Trophoblast cell (in vitro differentiated cells and primary cell): ENCODE results near the gene APCDD1.

Source experiments
- DNase-seq, 2 donors: peaks; one replicate each; pipeline ENCODE4 v3.0.0-alpha.2; 2016
- H2AFZ ChIP-seq: 2 replicates; pipeline ENCODE4 v1.6.1; 2013; ENCODE audit warnings: low read length, moderate library complexity, mild to moderate bottlenecking; ENCODE audit not compliant: insufficient read depth, poor library complexity
- H2AK5ac ChIP-seq: 2 replicates; pipeline ENCODE4 v1.6.1; 2013; ENCODE audit warnings: mild to moderate bottlenecking, low read length
- H2BK120ac ChIP-seq: 2 replicates; pipeline ENCODE4 v1.6.1; 2013; ENCODE audit warnings: low read length, mild to moderate bottlenecking, moderate library complexity; ENCODE audit not compliant: insufficient read depth, poor library complexity
- H2BK12ac ChIP-seq: 2 replicates; pipeline ENCODE4 v1.6.1; 2013; ENCODE audit warnings: mild to moderate bottlenecking, low read length, moderate library complexity
- H2BK5ac ChIP-seq: 2 replicates; pipeline ENCODE4 v1.6.1; 2013; ENCODE audit warnings: low read length, low read depth, moderate library complexity, mild to moderate bottlenecking; ENCODE audit not compliant: poor library complexity
- H3K14ac ChIP-seq: 2 replicates; pipeline ENCODE4 v1.6.1; 2013; ENCODE audit warnings: mild to moderate bottlenecking, low read length
- H3K18ac ChIP-seq: 2 replicates; pipeline ENCODE4 v1.6.1; 2013; ENCODE audit warnings: mild to moderate bottlenecking, low read length
- H3K23ac ChIP-seq: 2 replicates; pipeline ENCODE4 v1.6.1; 2013; ENCODE audit warnings: low read length
- H3K27ac ChIP-seq: 2 replicates; pipeline ENCODE4 v1.5.1; 2013; ENCODE audit warnings: low read depth, mild to moderate bottlenecking, inconsistent platforms, low read length, moderate library complexity
- H3K27me3 ChIP-seq: 2 replicates; pipeline ENCODE4 v1.6.1; 2013; ENCODE audit warnings: inconsistent platforms, mild to moderate bottlenecking, low read length, moderate library complexity; ENCODE audit not compliant: insufficient read depth
- H3K36me3 ChIP-seq, 2 experiments: 1 replicate in 1 of 2; 2 replicates in 1 of 2; pipeline ENCODE4 v1.6.1; 2013; ENCODE audit warnings: low read length in 2 of 2, mild to moderate bottlenecking in 2 of 2, moderate library complexity in 1 of 2; ENCODE audit not compliant: insufficient read depth in 2 of 2, control insufficient read depth in 1 of 2
- H3K4ac ChIP-seq: 2 replicates; pipeline ENCODE4 v1.6.1; 2013; ENCODE audit warnings: low read depth, mild to moderate bottlenecking, low read length, moderate library complexity
- H3K4me1 ChIP-seq, 2 experiments: 1 replicate in 1 of 2; 2 replicates in 1 of 2; pipeline ENCODE4 v1.6.1; 2013; ENCODE audit warnings: low read length in 2 of 2, mild to moderate bottlenecking in 2 of 2, moderate library complexity in 1 of 2; ENCODE audit not compliant: insufficient read depth in 2 of 2, control insufficient read depth in 1 of 2
- H3K4me2 ChIP-seq: 2 replicates; pipeline ENCODE4 v1.6.1; 2013; ENCODE audit warnings: inconsistent platforms, mild to moderate bottlenecking, low read length, moderate library complexity
- H3K4me3 ChIP-seq: 2 replicates; pipeline ENCODE4 v1.5.1; 2013; ENCODE audit warnings: mild to moderate bottlenecking, low read depth, low read length, inconsistent platforms
- H3K79me1 ChIP-seq: one replicate; pipeline ENCODE4 v1.6.1; 2013; ENCODE audit warnings: low read length
- H3K79me2 ChIP-seq: 2 replicates; pipeline ENCODE4 v1.6.1; 2013; ENCODE audit warnings: low read length, mild to moderate bottlenecking; ENCODE audit not compliant: control insufficient read depth, insufficient read depth, poor library complexity
- H3K9ac ChIP-seq: 2 replicates; pipeline ENCODE4 v1.6.1; 2013; ENCODE audit warnings: mild to moderate bottlenecking, low read length
- H3K9me3 ChIP-seq: 2 replicates; pipeline ENCODE4 v1.6.1; 2013; ENCODE audit warnings: low read depth, mild to moderate bottlenecking, control low read depth, inconsistent platforms, low read length; ENCODE audit not compliant: insufficient read depth
- H4K12ac ChIP-seq: 2 replicates; pipeline ENCODE4 v1.6.1; 2013; ENCODE audit warnings: low read depth, mild to moderate bottlenecking, low read length, moderate library complexity
- H4K8ac ChIP-seq: 2 replicates; pipeline ENCODE4 v1.6.1; 2013; ENCODE audit warnings: low read depth, mild to moderate bottlenecking, low read length, moderate library complexity
- H4K91ac ChIP-seq: one replicate; pipeline ENCODE4 v1.6.1; 2013; ENCODE audit warnings: low read depth, mild to moderate bottlenecking, low read length, moderate library complexity
- WGBS: extraction: QIAGEN DNeasy Blood & Tissue Kit; methylation state at CpG from one replicate; pipeline ENCODE4 v1.1.7; 2013; ENCODE audit warnings: missing lambda C conversion rate; ENCODE audit not compliant: insufficient read length, insufficient coverage; ENCODE audit errors: extremely low coverage; 5-methylcytosine and 5-hydroxymethylcytosine counted together

Gene APCDD1

GRCh38 chr18:10454681-10455557 lies 484 bp downstream of the APCDD1 start:
- WGBS: no CpG with 5 or more reads among the region's 94 CpGs
- Histone ChIP-seq H3K27ac (no peak overlapping the region), H4K91ac (no peak overlapping the region), H3K4me2 (peak overlapping the region; percentile 97), H2BK120ac (no peak overlapping the region), H2BK5ac (no peak overlapping the region), H3K4me1 (peaks cover 11 to 12% of the 10 kb centered on the region in 2 experiments), H2AFZ (peak overlapping the region; percentile 76), H4K8ac (peak overlapping the region; percentile 66), H3K79me2 (peaks cover 2% of the 10 kb centered on the region), H3K79me1 (peaks cover 3% of the 10 kb centered on the region), H3K4me3 (peak overlapping the region; percentile 67), H3K36me3 (no peaks in the 10 kb centered on the region), H3K9me3 (peaks cover 3% of the 10 kb centered on the region), H3K18ac (peak overlapping the region; percentile 29), H3K4ac (no peak overlapping the region), H4K12ac (no peak overlapping the region), H3K9ac (peak overlapping the region; percentile 36), H3K14ac (peak overlapping the region; percentile 40), H3K23ac (no peak overlapping the region), H2BK12ac (no peak overlapping the region), H3K27me3 (peaks cover 11% of the 10 kb centered on the region), H2AK5ac (no peak overlapping the region)
- peak; percentile 25 to 60 for DNase-seq

- no CpG with 5 or more reads among the region's 16 CpGs for WGBS
- no peak overlapping the region for H2BK5ac ChIP-seq
- H3K27ac ChIP-seq: no peak overlapping the region
Measured at GRCh38 chr18:10455726-10456453, 1.5 kb downstream of the APCDD1 start.

DNA sequence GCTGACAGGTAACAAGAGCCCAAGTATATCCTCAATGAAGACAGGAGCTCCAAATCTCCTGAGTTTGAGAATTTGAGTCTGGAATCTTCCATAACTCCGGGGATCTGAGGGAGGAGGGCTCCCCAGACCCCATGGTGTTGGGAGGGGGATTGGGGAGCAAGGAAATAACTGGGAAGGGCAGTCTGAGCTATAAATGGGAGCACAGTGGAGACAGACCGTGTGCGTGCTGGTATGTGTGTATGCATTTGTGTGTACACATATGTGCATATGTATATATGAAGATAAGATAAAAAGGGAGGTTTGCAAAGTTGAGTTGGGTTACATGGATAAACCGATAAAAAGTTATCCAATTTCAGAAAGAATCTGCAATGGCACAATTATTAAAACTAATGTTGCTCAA lies 2.3 kb downstream of the APCDD1 start:
- Histone ChIP-seq H2AK5ac (no peak overlapping the region), H3K4me2 (no peak overlapping the region), H2BK5ac (no peak overlapping the region), H3K36me3 (no peaks in the 10 kb centered on the region), H3K4ac (no peak overlapping the region), H4K8ac (no peak overlapping the region), H2BK12ac (no peak overlapping the region), H3K27ac (no peak overlapping the region), H2BK120ac (no peak overlapping the region), H3K18ac (no peak overlapping the region), H3K79me2 (peaks cover 2% of the 10 kb centered on the region), H3K14ac (no peak overlapping the region), H3K9me3 (peaks cover 3% of the 10 kb centered on the region), H4K12ac (no peak overlapping the region), H3K23ac (no peak overlapping the region), H2AFZ (no peak overlapping the region), H3K4me3 (no peak overlapping the region), H3K79me1 (peaks cover 3% of the 10 kb centered on the region), H3K9ac (no peak overlapping the region), H4K91ac (no peak overlapping the region), H3K27me3 (peaks cover 11% of the 10 kb centered on the region), H3K4me1 (peaks cover 11 to 12% of the 10 kb centered on the region in 2 experiments)
- WGBS: no CpG with 5 or more reads among the region's 4 CpGs
- no peak for DNase-seq

More at GRCh38 chr18:10455726-10456453, 1.5 kb downstream of the APCDD1 start:
- H3K4ac ChIP-seq: no peak overlapping the region
- H3K4me2 ChIP-seq: peak overlapping the region; percentile 97
- no peak overlapping the region for H2AK5ac ChIP-seq
- H3K27me3 ChIP-seq: peaks cover 11% of the 10 kb centered on the region
- no peak overlapping the region for H3K4me3 ChIP-seq
- H4K91ac ChIP-seq: no peak overlapping the region
- no peak overlapping the region for H2AFZ ChIP-seq
- H3K14ac ChIP-seq: no peak overlapping the region
- DNase-seq: no peak
- H3K9me3 ChIP-seq: peaks cover 3% of the 10 kb centered on the region
- H2BK12ac ChIP-seq: no peak overlapping the region
- H3K36me3 ChIP-seq: no peaks in the 10 kb centered on the region
- H3K9ac ChIP-seq: no peak overlapping the region
- no peak overlapping the region for H2BK120ac ChIP-seq
- no peak overlapping the region for H3K18ac ChIP-seq
- peaks cover 2% of the 10 kb centered on the region for H3K79me2 ChIP-seq
- H4K12ac ChIP-seq: no peak overlapping the region
- peaks cover 3% of the 10 kb centered on the region for H3K79me1 ChIP-seq
- H3K4me1 ChIP-seq: peaks cover 11 to 12% of the 10 kb centered on the region in 2 experiments
- no peak overlapping the region for H3K23ac ChIP-seq
- H4K8ac ChIP-seq: no peak overlapping the region

DNA sequence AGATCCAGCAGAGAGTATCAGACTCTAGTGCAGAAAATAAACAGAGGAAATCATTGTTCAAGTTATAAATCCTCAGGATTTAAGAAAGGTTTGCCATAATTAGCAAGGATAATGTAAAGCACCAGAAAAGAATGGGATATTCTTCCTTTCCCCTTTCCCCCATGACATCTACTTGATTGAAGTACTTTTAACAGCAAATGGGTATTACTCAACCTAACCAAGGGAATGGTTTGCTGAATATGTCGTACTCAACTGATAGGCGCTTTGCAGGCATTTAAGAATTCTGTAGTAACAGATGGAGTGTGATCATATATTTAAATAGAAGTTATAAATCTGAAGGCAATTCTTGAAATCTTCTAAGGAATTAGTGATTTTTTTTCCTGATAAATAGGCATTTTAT lies 2.7 kb downstream of the APCDD1 start:
- H3K23ac ChIP-seq: no peak overlapping the region
- no peak overlapping the region for H3K9ac ChIP-seq
- no peak overlapping the region for H3K4me2 ChIP-seq
- no peak overlapping the region for H3K18ac ChIP-seq
- H4K8ac ChIP-seq: no peak overlapping the region
- DNase-seq: no peak
- H3K27me3 ChIP-seq: peaks cover 11% of the 10 kb centered on the region
- H2BK12ac ChIP-seq: no peak overlapping the region
- peaks cover 3% of the 10 kb centered on the region for H3K9me3 ChIP-seq
- peaks cover 3% of the 10 kb centered on the region for H3K79me1 ChIP-seq
- no peak overlapping the region for H2AFZ ChIP-seq
- no CpG with 5 or more reads among the region's 2 CpGs for WGBS
- peaks cover 2% of the 10 kb centered on the region for H3K79me2 ChIP-seq
- no peak overlapping the region for H3K14ac ChIP-seq
- H2AK5ac ChIP-seq: no peak overlapping the region
- H4K12ac ChIP-seq: no peak overlapping the region
- H2BK5ac ChIP-seq: no peak overlapping the region
- no peak overlapping the region for H3K4me3 ChIP-seq
- no peak overlapping the region for H2BK120ac ChIP-seq
- H4K91ac ChIP-seq: no peak overlapping the region
- no peak overlapping the region for H3K4ac ChIP-seq
- H3K4me1 ChIP-seq: peaks cover 11 to 12% of the 10 kb centered on the region in 2 experiments
- no peak overlapping the region for H3K27ac ChIP-seq
- H3K36me3 ChIP-seq: no peaks in the 10 kb centered on the region
